Stimulated activated CD4-positive, alpha-beta T cell treated with anti-CD3 and anti-CD28 coated beads, Interleukin-1b, Interleukin-23, amount 100 ng/mL, for 48 hours (primary cell): ENCODE results near the gene LAMC1.
"Not testable (repeated sequence)": the region's sequence is repeated elsewhere in the genome, so short reads cannot be mapped to it uniquely, and the experiment has no call there.

Source experiments
- DNase-seq: peaks from one replicate; pipeline ENCODE4 v3.0.0-alpha.2; 2020

The LAMC1 gene

DNA sequence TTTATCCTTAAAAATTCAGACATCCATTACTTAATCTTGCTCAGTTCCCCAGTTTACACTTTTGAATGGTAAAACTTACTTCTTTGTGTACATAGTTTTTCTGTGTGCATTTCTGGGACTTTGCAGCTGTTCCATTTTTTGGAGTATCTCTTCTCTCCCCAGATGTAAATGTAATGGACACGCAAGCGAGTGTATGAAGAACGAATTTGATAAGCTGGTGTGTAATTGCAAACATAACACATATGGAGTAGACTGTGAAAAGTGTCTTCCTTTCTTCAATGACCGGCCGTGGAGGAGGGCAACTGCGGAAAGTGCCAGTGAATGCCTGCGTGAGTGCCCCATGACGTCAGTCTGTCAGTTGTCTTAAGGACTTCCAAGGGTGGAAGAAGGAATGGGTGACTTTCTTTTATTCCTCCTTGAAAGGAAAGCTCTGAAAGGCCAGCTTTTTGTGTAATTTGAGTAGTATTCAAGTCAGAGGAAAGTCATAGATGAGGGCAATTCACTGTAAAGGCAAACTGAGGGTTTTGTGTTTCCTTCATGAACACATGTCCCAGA, 87.2 kb downstream of the LAMC1 start:
- DNase-seq, result no peak

- DNase-seq, result no peak
Measured at GRCh38 chr1:183114441-183114840, 91.2 kb downstream of the LAMC1 start.

- no peak for DNase-seq
Measured at GRCh38 chr1:183116416-183116815, 93.2 kb downstream of the LAMC1 start.

DNA sequence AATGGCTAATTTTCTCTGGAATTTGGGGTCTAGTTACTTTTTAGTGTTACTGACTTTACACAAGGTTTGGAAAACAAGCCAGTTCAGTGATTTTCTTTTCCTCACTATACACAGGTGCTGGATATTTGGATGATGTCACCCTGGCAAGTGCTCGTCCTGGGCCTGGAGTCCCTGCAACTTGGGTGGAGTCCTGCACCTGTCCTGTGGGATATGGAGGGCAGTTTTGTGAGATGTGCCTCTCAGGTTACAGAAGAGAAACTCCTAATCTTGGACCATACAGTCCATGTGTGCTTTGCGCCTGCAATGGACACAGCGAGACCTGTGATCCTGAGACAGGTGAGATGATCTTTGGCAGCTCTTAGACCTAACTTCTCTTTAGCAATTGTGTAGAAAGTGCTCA, 98.4 kb downstream of the LAMC1 start:
- DNase-seq, result no peak

- no peak for DNase-seq
Measured at GRCh38 chr1:183124259-183124658, 101.0 kb downstream of the LAMC1 start.

GRCh38 chr1:183125279-183125999, 102.2 kb downstream of the LAMC1 start:
- DNase-seq, result no peak

DNA sequence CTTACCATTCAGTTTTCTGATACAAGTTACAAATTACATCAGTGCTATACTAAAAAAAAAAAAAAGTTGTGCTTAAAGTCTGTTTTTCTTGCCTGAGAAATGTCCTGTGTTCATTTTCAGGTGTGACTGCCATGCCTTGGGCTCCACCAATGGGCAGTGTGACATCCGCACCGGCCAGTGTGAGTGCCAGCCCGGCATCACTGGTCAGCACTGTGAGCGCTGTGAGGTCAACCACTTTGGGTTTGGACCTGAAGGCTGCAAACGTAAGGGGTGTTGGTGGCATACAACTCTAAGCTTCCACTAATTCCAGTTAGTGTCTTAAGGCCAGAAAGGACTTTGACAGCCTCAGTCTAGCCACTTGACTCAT, 102.8 kb downstream of the LAMC1 start:
- no peak for DNase-seq

- DNase-seq, result no peak
Measured at GRCh38 chr1:183126528-183126927, 103.3 kb downstream of the LAMC1 start.

GRCh38 chr1:183129921-183130690, 106.9 kb downstream of the LAMC1 start:
- no peak for DNase-seq

DNA sequence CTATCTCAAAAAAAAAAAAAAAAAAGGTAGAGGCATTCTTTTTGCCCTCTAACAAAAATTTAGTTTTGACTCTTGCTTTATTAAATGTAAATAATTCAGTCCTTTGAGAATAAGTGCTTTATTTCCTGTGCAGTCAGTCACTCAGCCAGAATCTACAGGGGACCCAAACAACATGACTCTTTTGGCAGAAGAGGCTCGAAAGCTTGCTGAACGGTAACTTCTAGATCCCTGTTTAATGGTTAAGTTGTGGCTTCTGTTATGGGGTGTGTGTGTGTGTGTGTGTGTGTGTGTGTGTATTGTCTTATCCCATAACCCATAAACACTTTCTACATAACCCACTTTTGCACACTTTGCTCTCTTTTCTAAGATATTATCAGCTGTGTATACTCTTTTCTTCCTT, 107.9 kb downstream of the LAMC1 start:
- no peak for DNase-seq

GRCh38 chr1:183135336-183135735, 112.1 kb downstream of the LAMC1 start:
- DNase-seq, result no peak

- DNase-seq, result no peak
Measured at GRCh38 chr1:183137782-183138181, 114.6 kb downstream of the LAMC1 start.

DNA sequence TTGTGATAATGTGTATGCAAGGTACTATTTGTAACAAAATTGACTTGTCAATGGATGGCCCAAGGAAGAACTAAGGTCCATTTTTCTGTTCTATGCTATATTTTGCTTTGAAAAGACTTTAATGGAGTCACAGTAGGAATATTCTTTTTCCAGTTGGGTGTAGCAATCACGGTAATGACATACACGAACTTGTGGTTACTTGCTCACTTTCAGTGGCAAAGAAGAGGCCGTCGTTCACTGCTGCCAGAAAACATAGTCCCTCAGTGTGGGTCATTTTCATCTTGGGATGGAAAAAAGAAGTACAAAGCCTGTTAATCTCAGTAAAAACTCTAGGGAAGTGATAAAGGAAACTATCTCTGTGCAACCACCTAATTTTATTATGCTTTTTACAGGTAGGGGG, 115.1 kb downstream of the LAMC1 start:
- no peak for DNase-seq

DNA sequence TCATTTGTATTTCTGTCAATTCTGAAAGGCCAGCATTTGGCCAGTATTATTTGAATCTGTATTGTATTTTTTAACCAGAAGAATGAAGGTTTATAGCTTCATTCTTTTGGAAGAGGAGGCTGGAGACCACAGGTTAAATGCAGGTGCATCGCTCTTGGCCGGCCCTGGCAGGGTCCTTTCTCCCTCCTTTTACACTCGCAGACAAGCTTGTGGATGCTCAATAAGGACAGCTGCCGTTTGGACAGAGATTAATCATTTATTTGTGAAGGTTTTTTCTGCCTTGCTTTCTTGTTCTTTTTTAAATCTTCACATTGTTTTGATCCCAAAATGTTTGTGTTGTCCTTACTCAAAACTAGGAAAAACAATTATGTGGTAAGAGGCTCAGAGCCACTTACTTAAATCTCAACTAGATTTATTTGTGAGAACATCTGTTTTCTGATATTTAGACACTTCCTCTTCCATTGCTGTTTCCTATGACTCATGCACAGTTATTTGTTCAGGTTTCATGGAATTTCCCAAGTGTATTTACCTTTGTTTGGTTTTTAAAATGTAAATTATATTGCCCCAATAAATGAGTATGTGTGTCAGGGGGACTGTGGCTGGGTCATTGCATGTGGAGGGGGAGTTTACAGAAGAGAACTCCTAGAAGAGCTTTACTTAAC, 116.2 kb downstream of the LAMC1 start:
- no peak for DNase-seq

DNA sequence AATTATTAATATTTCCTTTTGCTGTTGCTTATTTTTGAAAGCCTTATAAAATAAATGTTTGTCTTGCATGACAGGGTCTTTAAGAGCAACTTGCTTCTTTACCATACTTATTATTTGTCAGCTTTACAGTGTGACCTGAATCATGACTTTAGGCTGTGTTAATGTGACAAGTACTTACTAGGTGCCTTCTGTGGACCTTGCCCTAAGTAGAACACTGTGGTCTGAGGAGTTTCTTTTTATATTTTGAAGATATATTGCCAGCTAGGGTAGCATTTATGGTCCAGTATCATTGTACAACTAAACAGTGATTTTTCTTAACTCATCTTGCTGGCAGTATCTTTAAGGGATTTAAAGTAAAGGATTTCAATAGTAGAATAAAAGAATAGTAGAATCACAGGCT, 117.4 kb downstream of the LAMC1 start:
- DNase-seq, result no peak

DNA sequence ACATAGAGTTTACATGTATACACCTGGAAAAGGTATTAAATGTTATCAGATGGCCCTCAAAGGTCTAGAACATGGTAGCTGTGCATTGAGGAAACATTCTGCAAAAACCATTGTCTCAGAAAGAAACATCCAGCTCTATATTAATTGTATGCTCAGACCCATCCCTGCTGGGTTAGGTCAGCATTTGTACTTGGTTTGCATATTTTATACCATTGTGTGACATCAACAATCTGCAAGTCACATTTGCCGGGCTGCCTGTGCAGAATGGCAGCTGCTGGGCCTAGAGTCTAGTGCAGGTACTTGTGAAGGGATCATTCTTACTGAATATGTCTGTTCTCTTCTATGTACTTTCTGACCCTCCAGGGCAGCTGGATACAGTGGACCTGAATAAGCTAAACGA, 119.0 kb downstream of the LAMC1 start:
- DNase-seq, result no peak

DNA sequence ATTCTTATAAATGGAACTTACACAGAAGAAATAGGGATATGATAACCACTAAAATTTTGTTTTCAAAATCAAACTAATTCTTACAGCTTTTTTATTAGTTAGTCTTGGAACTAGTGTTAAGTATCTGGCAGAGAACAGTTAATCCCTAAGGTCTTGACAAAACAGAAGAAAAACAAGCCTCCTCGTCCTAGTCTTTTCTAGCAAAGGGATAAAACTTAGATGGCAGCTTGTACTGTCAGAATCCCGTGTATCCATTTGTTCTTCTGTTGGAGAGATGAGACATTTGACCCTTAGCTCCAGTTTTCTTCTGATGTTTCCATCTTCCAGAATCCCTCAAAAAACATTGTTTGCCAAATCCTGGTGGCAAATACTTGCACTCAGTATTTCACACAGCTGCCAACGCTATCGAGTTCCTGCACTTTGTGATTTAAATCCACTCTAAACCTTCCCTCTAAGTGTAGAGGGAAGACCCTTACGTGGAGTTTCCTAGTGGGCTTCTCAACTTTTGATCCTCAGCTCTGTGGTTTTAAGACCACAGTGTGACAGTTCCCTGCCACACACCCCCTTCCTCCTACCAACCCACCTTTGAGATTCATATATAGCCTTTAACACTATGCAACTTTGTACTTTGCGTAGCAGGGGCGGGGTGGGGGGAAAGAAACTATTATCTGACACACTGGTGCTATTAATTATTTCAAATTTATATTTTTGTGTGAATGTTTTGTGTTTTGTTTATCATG, 120.5 kb downstream of the LAMC1 start:
- DNase-seq, result no peak

GRCh38 chr1:183144752-183145151, 121.5 kb downstream of the LAMC1 start:
- no peak for DNase-seq

GRCh38 chr1:183147735-183148134, 124.5 kb downstream of the LAMC1 start:
- DNase-seq, result no peak

DNA sequence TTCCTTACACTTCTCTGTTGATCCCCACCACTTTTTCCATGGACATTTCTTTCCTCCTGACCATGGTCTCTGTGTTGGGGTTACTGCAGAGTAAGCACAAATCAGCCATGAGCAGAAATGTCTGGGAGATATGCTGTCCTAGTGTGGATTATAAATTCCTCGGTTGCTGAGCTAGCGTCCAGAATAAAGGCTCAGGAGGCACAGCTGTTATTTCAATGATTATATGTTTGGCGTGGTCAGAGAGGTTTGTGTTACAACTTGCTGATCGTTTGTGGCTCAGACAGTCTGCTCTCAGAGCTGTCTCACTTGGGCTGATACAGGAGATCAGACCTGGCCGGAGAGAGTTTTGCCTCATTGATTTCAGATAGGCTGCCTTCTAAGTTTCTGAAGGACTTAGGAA, 125.4 kb downstream of the LAMC1 start:
- DNase-seq, result no peak

- no peak for DNase-seq
Measured at GRCh38 chr1:183149273-183149672, 126.1 kb downstream of the LAMC1 start.

DNA sequence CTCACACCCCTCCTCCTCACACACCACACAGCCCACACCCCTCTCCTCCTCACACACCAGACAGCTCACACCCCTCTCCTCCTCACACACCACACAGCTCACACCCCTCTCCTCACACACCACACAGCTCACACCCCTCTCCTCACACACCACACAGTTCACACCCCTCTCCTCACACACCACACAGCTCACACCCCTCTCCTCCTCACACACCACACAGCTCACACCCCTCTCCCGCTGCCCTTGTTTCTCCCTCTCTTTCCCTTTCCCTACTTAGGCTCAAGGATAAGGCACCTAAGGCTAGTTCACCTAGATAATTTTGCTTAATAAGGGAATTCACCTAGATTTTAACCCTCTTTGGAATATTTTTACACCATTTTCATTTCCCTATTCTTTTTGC, 126.8 kb downstream of the LAMC1 start:
- not testable (repeated sequence) for DNase-seq

DNA sequence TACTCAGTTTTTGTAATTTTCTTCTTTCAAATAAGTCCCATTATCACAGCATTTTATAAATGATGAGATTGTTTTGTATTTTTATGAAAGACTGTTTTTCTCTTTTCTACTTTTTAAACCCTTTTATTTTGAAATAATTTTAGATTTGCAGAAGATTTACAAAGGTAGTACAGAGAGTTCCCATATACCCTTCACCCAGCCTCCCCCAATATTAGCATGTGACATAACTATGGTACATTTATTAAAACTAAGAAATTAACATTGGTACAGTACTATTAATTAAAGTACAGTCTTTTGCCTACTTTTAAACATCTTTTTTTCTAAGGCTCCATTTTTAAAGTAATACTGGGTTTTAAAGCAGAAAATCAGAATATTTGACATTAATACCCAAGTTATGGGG, 127.2 kb downstream of the LAMC1 start:
- DNase-seq, result no peak
